H1 (cell line): ENCODE data around the gene LRRC43.

Source experiments
- BRCA1 ChIP-seq: IDR thresholded peaks from 2 replicates; pipeline ENCODE4 v1.6.1; 2012; ENCODE audit warnings: low read depth, low read length, improper control_type of control experiment
- CTCF ChIP-seq, 3 experiments: IDR thresholded peaks; 1 replicate in 2 of 3; 2 replicates in 1 of 3; pipeline versions ENCODE4 v1.5.1 to v1.6.1; 2011; ENCODE audit warnings: low read length in 3 of 3, mild to moderate bottlenecking in 3 of 3, inconsistent platforms in 2 of 3, low read depth in 1 of 3, moderate library complexity in 1 of 3; ENCODE audit not compliant: insufficient read depth in 1 of 3; ENCODE audit errors: control extremely low read depth in 1 of 3
- EGR1 ChIP-seq: IDR thresholded peaks from 2 replicates; pipeline ENCODE4 v1.6.1; 2011; ENCODE audit warnings: low read depth, low read length, borderline replicate concordance
- EZH2 ChIP-seq: fragments of 200-600 bp; sonication (generic); IDR thresholded peaks from 2 replicates; pipeline ENCODE4 v1.7.1; 2012; ENCODE audit warnings: low read depth, mild to moderate bottlenecking, moderate library complexity, low read length, inconsistent platforms; ENCODE audit not compliant: severe bottlenecking
- GABPA ChIP-seq: IDR thresholded peaks from 2 replicates; pipeline ENCODE4 v1.6.1; 2011; ENCODE audit warnings: mild to moderate bottlenecking, low read length, moderate library complexity, borderline replicate concordance; ENCODE audit not compliant: insufficient read depth
- JUND ChIP-seq: IDR thresholded peaks from 2 replicates; pipeline ENCODE4 v1.6.1; 2011; ENCODE audit warnings: mild to moderate bottlenecking, improper control_type of control experiment, low read length
- POLR2A ChIP-seq, 2 experiments: IDR thresholded peaks; 1 replicate in 1 of 2; 2 replicates in 1 of 2; pipeline ENCODE4 v1.6.1; 2011; ENCODE audit warnings: low read depth in 2 of 2, low read length in 2 of 2, mild to moderate bottlenecking in 2 of 2; ENCODE audit errors: control extremely low read depth in 1 of 2
- TEAD4 ChIP-seq: IDR thresholded peaks from 2 replicates; pipeline ENCODE4 v1.6.1; 2012; ENCODE audit warnings: low read depth, low read length, inconsistent platforms, mixed read lengths

- no peak for TF ChIP-seq BRCA1
- no peak for TF ChIP-seq POLR2A (IDR thresholded peaks at IDR 0.05; ENCODE audit: control extremely low read depth in 1 of 2, low read depth in 2 of 2, low read length in 2 of 2)
- peak; percentile 88 to 95 (median 91) for TF ChIP-seq CTCF (IDR thresholded peaks at IDR 0.05; ENCODE audit: control extremely low read depth in 1 of 3, insufficient read depth in 1 of 3, low read depth in 1 of 3, low read length in 3 of 3)
- no peak for TF ChIP-seq TEAD4
- no peak for TF ChIP-seq EGR1
- TF ChIP-seq JUND, result no peak
- no peak for TF ChIP-seq EZH2
- no peak for TF ChIP-seq GABPA
Measured at GRCh38 chr12:122190842-122191668, 8.1 kb downstream of the LRRC43 start.
